HG03159 (cell line): ENCODE results near the gene ARHGAP26.

Experiments
- ATAC-seq: cut with Tn5 transposase; IDR thresholded peaks from one replicate; pipeline ENCODE4 v1.9.1; 2021; ENCODE audit warnings: mild to moderate bottlenecking, moderate library complexity; ENCODE audit not compliant: unreplicated experiment

Gene ARHGAP26

DNA sequence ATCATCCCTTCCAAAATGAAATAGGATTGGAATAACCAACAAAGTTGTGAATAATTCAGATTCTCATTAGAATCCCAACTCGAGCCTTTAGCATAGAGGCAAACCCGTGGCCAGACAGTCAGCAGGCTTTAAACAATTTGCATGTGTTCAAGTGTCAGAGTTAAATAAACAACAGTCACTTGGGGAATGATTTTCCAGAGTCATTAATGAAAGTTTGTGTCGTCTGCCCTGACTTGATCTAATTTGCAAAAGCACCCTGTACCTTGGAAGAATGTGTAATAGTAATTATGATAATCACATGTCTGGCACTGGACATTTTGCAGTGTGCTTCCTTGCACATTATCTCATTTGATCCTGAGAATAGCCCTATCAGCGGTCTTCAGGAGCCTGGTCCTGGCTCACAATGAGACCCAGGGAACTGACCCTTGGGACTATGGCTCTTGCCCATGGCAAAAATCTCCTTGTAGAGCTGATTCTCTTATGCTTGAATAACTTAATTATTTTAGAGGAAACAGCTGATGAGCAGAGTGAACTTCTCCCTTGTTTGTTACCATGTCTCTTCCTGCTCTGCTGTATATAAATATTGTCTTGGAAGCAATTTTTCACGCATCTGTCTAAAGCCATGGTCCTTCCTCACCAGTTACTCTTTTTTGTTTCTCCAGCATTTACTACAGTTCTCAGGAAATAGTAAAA is 360.6 kb downstream of the ARHGAP26 start:
- no peak for ATAC-seq

DNA sequence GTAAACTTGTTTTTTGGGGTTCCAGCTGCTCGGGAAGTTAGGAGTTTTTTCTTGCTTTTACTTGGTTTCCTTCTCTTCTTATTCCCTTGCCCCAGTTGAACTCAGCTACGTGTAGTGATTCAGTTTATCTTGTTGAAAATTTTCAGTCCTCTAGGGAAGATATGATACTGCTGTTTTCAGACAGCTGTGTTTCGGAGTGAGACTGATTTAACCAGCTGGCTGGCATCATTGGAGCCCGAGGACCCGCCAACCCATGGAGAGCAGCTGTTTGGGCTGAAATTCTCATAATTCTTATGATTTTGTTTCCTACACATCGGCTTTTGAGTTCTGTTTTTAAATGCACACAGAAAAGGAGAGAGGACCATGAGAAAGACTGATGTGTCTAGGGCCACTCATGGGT is 361.8 kb downstream of the ARHGAP26 start:
- ATAC-seq, result no peak

- no peak for ATAC-seq
Measured at GRCh38 chr5:143132739-143133138, 362.6 kb downstream of the ARHGAP26 start.

DNA sequence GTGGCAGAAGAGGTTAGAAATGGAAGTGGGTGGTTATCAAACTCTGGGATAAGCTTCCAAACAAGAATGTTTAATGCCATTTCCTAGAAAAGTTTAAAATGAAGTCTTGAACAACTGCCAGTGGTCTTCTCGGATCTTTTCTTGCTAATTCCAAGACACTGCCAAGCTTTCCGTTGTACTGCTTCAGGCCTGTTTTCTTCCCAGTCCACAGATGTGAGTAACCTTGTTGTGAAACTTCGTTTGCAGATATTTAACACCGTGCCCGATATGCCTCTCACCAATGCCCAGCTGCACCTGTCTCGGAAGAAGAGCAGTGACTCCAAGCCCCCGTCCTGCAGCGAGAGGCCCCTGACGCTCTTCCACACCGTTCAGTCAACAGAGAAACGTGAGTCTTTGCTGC is 363.5 kb downstream of the ARHGAP26 start:
- ATAC-seq, result no peak

DNA sequence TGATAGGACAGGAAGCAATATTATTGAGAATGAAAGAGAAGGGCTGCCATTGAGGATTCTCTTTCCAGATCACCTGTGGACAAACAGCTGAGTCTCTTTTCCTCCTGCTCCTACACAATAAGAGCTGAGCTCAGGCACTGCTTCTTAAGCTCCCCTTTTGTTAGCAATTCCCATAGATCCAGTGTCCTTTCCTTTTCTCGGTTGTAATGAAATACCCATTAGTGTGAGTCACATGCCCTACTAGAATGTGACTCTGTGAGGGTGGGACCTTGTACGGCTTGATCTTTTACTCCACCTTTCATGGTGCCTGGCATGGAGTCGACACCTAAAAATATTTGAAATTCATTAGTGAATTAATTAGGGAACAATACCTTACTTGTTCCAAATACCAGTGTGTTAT is 364.1 kb downstream of the ARHGAP26 start:
- no peak for ATAC-seq

DNA sequence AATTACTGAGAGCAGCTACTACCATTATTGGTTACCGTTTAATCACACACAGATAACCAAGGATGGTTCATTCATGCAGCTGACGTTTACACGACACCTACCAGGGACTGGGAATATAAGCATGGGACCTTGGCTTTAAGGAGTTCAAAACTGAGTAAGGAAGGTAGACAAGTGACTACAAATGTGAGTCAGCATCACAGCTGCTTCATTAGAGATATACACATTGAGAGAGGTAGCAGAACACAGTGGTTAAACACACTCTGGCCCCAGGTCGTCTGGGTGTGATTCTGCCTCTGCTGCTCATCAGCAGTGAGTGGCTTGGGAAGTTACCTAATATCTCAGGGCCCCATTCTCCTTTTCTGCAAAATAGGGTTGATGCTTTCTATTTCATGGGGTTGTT is 364.7 kb downstream of the ARHGAP26 start:
- ATAC-seq, result peak; percentile 64

GRCh38 chr5:143135832-143136551 is 365.8 kb downstream of the ARHGAP26 start:
- ATAC-seq, result no peak

GRCh38 chr5:143138839-143139238 is 368.7 kb downstream of the ARHGAP26 start:
- ATAC-seq, result no peak

DNA sequence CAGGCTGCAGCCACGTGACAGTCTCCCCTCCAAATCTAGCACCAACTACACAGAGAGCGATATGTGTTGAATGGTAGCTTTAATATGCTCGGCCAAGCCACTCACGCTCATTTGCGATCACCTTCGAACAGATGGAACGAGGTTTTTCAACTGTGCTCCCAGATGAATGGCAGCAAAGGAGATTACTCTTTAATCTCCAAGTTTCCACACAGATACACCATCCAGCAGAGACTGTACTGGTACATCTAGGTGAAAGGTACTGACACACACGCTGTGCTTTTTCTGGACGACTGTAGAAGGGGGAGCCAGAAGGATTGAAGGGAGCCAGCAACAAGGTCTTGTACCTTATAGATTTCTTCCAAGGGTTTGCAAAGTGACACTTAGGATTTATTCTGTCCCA is 369.4 kb downstream of the ARHGAP26 start:
- no peak for ATAC-seq

GRCh38 chr5:143140492-143141203 is 370.5 kb downstream of the ARHGAP26 start:
- ATAC-seq, result no peak

DNA sequence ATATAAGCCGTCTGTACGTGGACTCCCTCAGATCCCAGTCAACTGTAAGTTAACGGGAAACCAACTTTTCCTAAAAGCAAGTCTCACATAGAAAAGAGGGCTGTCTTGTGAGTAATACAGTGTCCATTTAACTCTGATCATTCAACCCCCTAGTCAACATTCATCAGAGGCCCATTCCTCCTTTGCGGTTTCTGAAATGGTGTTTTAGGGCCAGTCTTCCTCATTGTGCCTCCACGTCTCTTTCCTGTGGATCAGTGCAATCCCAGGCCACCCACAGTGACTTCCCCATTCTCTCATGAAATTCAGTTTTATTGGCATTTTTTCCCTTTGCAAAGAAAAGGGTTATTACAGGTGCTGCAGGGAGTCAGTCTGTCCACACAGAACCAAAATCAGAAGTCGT is 371.5 kb downstream of the ARHGAP26 start:
- ATAC-seq, result no peak

GRCh38 chr5:143142596-143143435 is 372.6 kb downstream of the ARHGAP26 start:
- ATAC-seq, result no peak

DNA sequence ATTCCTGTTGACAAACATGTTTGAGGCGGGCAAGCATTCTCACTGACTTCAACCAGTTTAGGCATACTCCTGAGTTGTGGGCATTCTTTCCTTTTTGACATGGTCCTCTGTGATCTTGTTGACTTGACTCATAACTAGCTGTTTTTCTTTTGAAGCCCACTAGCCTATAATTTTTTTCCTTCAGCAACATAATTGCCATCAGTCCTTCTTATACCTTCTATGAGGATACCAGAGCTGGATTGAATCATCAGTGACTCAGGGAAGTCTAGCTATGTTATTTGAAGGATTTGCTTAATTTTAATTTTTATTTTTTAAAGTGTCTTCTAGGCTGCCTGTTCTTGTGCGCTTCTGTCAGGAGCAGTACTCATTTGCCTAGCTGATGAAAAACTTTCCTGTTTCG is 373.8 kb downstream of the ARHGAP26 start:
- ATAC-seq, result no peak

DNA sequence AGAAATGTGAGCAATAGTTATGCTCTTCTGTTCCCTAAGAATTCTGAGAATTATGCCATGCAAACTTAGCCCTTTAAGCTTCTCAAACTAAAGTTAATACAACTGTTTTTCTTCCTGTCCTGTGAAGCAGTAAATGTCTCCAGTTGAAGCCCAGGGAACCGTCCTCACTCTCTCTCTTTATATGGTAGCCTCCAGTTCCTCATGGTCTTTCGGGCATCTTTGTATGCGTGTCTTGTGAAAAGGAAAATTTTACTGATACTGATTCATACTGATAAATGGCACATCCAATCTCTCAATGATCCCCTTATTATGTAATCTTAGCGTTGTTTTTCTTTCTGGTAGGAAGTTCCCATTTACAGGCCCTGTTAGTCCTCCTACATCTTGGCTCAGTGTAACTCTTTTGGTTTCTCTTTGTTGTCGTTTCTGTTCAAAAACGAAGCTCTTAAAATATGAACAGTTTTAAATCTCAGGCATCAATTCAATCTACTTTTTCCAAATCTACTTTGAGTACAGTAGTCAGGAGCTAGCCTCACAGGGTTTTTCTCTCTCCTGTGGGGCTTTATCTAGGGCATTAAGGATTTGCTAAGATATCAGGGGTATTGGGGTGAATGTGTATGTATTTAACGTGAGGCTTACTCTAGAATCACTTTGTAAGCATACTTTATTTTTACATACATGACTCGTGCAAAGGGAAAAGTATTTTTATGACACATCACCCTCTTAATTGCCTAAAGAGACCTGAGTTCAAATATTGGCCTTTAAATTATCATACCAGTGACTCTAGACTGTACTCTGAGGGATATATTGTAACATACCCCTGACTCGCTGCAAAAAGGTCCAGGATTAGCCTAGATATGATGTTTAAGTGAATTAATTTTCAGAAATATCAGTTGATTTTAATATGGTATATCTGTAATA is 375.3 kb downstream of the ARHGAP26 start:
- no peak for ATAC-seq

DNA sequence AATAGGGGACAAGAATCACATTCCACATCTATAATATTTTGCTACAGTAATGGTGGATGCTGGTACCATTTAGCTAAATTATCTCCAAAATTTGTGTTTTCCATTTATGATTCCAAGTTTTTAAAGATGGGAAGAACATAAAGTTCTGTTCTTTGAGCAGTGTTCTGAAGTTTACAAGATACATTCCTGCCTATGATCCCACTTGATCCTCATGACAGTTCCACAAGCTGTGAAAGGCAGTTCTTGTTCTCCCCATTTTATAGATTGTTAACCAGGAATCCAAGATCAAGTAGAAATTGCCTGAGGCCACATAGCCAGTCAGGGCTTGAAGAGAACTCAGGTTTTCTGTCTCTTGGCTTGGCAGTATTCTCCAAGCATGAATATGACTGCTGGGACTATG is 376.0 kb downstream of the ARHGAP26 start:
- ATAC-seq, result no peak

DNA sequence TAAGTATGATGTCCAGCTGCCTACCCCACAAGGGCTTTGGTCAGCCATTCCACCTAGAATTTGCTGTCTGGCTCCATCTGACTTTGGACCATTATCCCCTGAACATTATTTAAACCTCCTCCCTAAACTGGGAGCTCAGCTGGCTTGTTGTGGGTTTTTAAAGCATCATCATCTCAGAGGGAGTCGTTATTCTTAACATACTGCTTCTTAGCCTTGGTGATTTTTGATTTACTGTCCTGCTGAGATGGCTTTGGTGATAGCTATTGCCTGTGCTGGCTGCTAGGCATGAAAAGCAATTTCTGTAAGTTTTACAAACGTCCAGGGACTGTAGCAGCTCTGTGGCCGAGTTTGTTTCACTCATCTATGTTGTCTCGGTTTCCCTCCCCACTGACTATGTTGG is 377.2 kb downstream of the ARHGAP26 start:
- no peak for ATAC-seq

- no peak for ATAC-seq
Measured at GRCh38 chr5:143147902-143148301, 377.7 kb downstream of the ARHGAP26 start.

DNA sequence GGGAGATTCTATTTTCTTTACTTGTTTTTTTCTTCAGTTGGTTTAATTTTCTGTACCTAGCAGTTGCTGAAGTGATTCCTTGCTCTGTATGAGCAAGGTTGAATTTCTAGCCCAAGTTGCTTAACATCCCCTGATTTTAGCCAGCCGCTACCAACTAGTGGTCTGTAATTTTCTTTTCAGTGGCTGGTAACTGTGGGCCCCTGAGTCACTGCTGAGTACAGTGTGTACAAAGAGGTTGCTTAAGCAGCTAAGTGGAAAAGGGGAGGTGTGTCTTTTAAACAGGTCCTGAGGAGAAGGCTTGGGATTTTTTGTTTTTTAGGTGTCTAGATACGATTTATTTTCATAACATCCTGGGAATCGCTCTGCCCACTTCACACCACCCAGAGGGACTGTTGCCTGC is 378.6 kb downstream of the ARHGAP26 start:
- ATAC-seq, result no peak

GRCh38 chr5:143149759-143150158 is 379.6 kb downstream of the ARHGAP26 start:
- ATAC-seq, result no peak

DNA sequence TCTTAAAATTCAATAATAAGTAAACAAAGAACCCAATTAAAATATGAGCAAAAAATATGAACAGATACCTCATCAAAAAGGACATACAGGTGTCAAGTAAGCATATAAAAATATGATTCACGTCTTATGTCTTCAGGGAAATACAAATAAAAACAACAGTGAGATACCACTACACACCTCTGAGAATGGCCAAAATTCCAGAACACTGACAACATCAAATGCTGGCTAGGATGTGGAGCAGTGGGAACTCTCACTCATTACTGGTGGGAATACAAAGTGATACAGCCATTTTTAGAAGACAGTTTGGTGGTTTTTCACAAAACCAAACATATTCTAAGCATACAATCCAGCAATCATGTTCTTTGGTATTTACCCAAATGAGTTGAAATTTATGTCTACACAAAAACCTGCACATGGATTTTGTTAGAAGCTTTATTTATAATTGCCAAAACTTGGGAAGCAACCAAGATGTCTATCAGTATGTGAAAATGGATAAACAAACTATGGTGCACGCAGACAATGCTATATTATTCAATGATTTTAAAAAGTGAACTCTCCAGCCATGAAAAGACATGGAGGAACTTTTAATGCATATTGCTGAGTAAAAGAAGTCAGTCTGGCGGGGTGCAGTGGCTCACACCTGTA is 381.0 kb downstream of the ARHGAP26 start:
- ATAC-seq, result no peak
